Kidney (tissue), 14 donors: ENCODE data around the gene IRAK3. TPM values are rescaled to one million over a fixed set of nuclear protein-coding genes. Genes with fewer than 3 reads are reported as not detected.

Source experiments
- DNase-seq, 5 donors: peaks; one replicate each; pipeline ENCODE4 v3.0.0-alpha.2; 2013 to 2020
- FAIRE-seq: peaks from 2 replicates; lab custom pipeline; 2012; peaks lifted over from hg19 to GRCh38; lab: Jason Lieb, UNC
- H3K27ac ChIP-seq, 2 donors: one replicate each; pipeline ENCODE4 v1.7.0; 2013; ENCODE audit warnings: low read depth in 2 of 2, low read length in 2 of 2, inconsistent platforms in 1 of 2
- H3K27me3 ChIP-seq: one replicate; pipeline ENCODE4 v1.7.1; 2013; ENCODE audit warnings: low read length, inconsistent platforms; ENCODE audit not compliant: control insufficient read depth, insufficient read depth
- H3K36me3 ChIP-seq, 3 donors: one replicate each; pipeline versions ENCODE4 v1.7.0 to v1.7.1; 2013; ENCODE audit warnings: low read length in 3 of 3, control low read depth in 1 of 3, inconsistent platforms in 1 of 3; ENCODE audit not compliant: insufficient read depth in 3 of 3, control insufficient read depth in 2 of 3
- H3K4me1 ChIP-seq, 3 donors: one replicate each; pipeline versions ENCODE4 v1.7.0 to v1.7.1; 2013; ENCODE audit warnings: low read length in 3 of 3, inconsistent platforms in 1 of 3, low read depth in 1 of 3; ENCODE audit not compliant: control insufficient read depth in 2 of 3, insufficient read depth in 2 of 3
- H3K4me3 ChIP-seq, 3 donors: one replicate each; pipeline versions ENCODE4 v1.7.0 to v1.8.1; 2013; ENCODE audit warnings: low read length in 3 of 3, control low read depth in 1 of 3, inconsistent platforms in 1 of 3
- H3K9ac ChIP-seq, 3 donors: one replicate each; pipeline versions ENCODE4 v1.7.0 to v1.7.1; 2013; ENCODE audit warnings: low read length in 3 of 3, control low read depth in 1 of 3, inconsistent platforms in 1 of 3
- H3K9me3 ChIP-seq, 3 donors: one replicate each; pipeline versions ENCODE4 v1.7.0 to v1.7.1; 2013; ENCODE audit warnings: low read length in 3 of 3, control low read depth in 1 of 3, inconsistent platforms in 1 of 3; ENCODE audit not compliant: control insufficient read depth in 2 of 3, insufficient read depth in 1 of 3
- intact Hi-C: fragments of 100-400 bp; cut with DNase I; formaldehyde crosslinking; loops from one replicate; pipeline ENCODE4 v1.11.1; 2022
- polyA plus RNA-seq: library from polyadenylated mRNA; stranded (reverse); fragments of 350-450 nt; fragmentation: Illumina TruSeq; extraction: RNeasy Lipid Tissue Mini Kit (QIAGEN cat#74804); gene quantifications from one replicate; pipeline ENCODE4 v1.2.3, GENCODE V29; 2014; ENCODE audit warnings: low read depth, low replicate concordance; ENCODE audit not compliant: insufficient read depth
- total RNA-seq: library from RNA; stranded (reverse); fragmentation: NEBNext Ultra II Directional; extraction: Animal tissue kit (Norgen Biotek cat#: 25700); gene quantifications from one replicate; pipeline ENCODE4 v1.2.1, GENCODE V29; 2021
- TF ChIP-seq, protein P1 (sequence below): IDR thresholded peaks from 3 replicates; pipeline ENCODE4 v1.5.1; 2012; ENCODE audit warnings: mild to moderate bottlenecking, moderate library complexity, borderline replicate concordance; ENCODE audit not compliant: insufficient read depth; ENCODE audit errors: extremely low read depth
- donor health status: control.
- donor health status: control.
- donor health status: control.
- donor health status: control.
- donor health status: control.
- donor health status: DM: yes; HTN: yes; CAD: no.
- donor health status: Normal renal cell carcinoma (clear cell type).

IRAK3 gene
- total and polyA plus RNA-seq, 2 donors from 2014 or later: 1.2 to 19.9 TPM

DNA sequence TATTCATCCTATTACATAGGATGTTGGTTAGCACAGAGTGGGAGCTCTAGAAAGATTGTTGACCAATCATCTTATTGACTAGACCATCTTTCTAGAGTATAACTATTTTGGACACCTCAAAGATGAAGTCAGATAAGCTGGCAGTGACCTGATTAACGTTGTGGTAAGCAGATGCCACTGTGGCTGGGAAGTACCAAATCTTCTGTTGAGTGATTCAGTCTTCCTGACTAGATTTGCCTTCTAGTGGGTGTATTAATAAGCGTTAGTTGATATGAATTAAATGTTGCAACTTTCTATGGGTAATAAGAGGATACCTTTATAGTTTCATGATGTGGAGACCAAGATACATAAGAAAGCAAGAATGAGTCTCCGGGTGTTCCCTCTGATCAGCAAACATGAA, 62.0 kb downstream of the IRAK3 start:
- H3K36me3 ChIP-seq: no peaks in the 10 kb centered on the region
- TF ChIP-seq, protein P1, sequence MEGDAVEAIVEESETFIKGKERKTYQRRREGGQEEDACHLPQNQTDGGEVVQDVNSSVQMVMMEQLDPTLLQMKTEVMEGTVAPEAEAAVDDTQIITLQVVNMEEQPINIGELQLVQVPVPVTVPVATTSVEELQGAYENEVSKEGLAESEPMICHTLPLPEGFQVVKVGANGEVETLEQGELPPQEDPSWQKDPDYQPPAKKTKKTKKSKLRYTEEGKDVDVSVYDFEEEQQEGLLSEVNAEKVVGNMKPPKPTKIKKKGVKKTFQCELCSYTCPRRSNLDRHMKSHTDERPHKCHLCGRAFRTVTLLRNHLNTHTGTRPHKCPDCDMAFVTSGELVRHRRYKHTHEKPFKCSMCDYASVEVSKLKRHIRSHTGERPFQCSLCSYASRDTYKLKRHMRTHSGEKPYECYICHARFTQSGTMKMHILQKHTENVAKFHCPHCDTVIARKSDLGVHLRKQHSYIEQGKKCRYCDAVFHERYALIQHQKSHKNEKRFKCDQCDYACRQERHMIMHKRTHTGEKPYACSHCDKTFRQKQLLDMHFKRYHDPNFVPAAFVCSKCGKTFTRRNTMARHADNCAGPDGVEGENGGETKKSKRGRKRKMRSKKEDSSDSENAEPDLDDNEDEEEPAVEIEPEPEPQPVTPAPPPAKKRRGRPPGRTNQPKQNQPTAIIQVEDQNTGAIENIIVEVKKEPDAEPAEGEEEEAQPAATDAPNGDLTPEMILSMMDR: no peak
- no peaks in the 10 kb centered on the region for H3K27me3 ChIP-seq
- intact Hi-C loops: no loop called here
- no peak for FAIRE-seq
- no peaks in the 10 kb centered on the region for H3K4me1 ChIP-seq
- no peak overlapping the region for H3K27ac ChIP-seq
- H3K4me3 ChIP-seq: no peak overlapping the region
- H3K9ac ChIP-seq: no peak overlapping the region
- no peak for DNase-seq
- H3K9me3 ChIP-seq: no peaks in the 10 kb centered on the region

DNA sequence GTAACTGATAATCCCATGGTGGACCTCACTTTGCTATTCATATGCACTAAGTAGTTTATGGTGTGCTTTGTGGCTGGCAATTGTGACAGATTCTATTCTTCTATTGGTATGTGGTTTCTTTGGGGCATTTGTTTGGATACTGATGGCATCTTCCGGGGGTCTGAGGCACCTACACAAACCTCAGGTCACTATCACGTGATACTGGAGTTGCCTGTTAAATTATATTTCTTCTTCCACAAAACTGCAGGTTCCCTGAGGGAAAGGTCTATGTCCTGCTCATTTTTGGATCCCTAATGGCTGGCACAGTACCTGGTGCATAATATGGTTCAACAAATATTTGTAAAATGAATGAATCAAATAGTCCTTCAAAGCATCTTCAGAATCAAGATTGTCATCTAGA, 63.8 kb downstream of the IRAK3 start:
- Histone ChIP-seq H3K9ac (no peak overlapping the region), H3K27me3 (no peaks in the 10 kb centered on the region), H3K9me3 (no peaks in the 10 kb centered on the region), H3K4me3 (no peak overlapping the region), H3K4me1 (no peaks in the 10 kb centered on the region), H3K27ac (no peak overlapping the region), H3K36me3 (no peaks in the 10 kb centered on the region)
- TF ChIP-seq, protein P1: no peak
- intact Hi-C loops: no loop called here
- DNase-seq (no peak), FAIRE-seq (no peak)

DNA sequence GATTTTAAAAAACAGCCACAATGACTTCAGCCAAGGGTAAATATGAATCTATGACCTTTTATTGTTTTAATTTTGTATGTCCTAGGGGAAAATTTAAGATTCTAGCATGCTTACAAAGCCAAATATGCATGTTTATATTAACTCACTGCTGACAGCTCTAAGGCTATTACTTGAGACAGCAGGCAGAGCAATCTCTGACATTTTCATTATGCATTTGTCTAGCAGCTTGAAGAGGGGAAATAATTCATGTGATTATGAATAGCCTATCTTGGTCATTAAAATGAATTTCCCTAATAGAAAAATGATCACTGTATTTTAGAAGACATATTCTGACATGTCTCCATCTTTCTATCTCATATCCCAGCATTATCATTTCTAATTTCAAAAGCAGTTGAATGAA, 66.7 kb downstream of the IRAK3 start:
- H3K4me3 ChIP-seq: no peak overlapping the region
- no peaks in the 10 kb centered on the region for H3K4me1 ChIP-seq
- TF ChIP-seq, protein P1: no peak
- intact Hi-C loops: no loop called here
- no peaks in the 10 kb centered on the region for H3K36me3 ChIP-seq
- no peak overlapping the region for H3K9ac ChIP-seq
- no peaks in the 10 kb centered on the region for H3K27me3 ChIP-seq
- H3K9me3 ChIP-seq: no peaks in the 10 kb centered on the region
- no peak overlapping the region for H3K27ac ChIP-seq
- no peak for FAIRE-seq
- DNase-seq: no peak

DNA sequence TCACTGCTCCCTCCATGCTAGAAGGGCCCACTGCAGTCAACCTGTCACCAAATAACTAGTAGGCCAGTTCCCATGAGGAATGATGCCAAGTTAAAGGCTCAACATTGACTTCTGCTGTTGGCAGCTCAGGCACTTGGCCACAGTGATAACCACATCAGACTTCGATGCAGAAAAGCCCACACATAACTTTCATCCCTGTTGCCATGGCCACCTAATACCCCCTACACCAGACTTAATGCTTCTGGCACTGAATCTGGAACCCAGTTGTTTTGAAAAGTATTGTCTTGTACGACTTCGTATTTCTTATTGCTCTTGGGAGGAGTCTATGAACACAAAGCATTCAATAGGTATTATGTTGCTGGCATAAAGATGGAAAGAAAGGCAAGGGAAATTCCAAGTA, 69.0 kb downstream of the IRAK3 start:
- TF ChIP-seq, protein P1: no peak
- no peak for DNase-seq
- Histone ChIP-seq H3K4me3 (no peak overlapping the region), H3K27ac (no peak overlapping the region), H3K9me3 (no peaks in the 10 kb centered on the region), H3K9ac (no peak overlapping the region), H3K27me3 (no peaks in the 10 kb centered on the region), H3K4me1 (no peaks in the 10 kb centered on the region), H3K36me3 (no peaks in the 10 kb centered on the region)
- intact Hi-C loops: no loop called here
- no peak for FAIRE-seq
